ENCODE measurements around the gene SUSD3. TPM values are rescaled to one million over a fixed set of nuclear protein-coding genes. Genes with fewer than 3 reads are reported as not detected.
A peak's percentile ranks its signal among the peaks of the same experiment; 100 is the strongest.

SUSD3 gene
- total and polyA plus RNA-seq, 10 of the 15 experiments (the other 5 are each of a cell fraction or from before 2014, with no cell fraction given) = 2.5 to 92.0 (median 31.1) TPM

GRCh38 chr9:93057703-93058354 lies 672 bp upstream of the SUSD3 start:
- no peak for FAIRE-seq
- DNase-seq (ENCODE audit: low read depth, low spot score) = no peak
- in situ Hi-C loops (cut with MboI) = no loop called here
- no peaks in the 10 kb centered on the region for H3K36me3 ChIP-seq (ENCODE audit: control insufficient read depth in 2 of 2, insufficient read depth in 2 of 2, low read length in 1 of 2)
- ChIA-PET POLR2A (interaction anchor here (0.7 to 1.4 kb wide), 4 partner anchors 9 to 92 kb away, joined by 3 to 5 read pairs (median 4); no protein-coding TSS in a partner anchor), RAD21 (ENCODE audit: unreplicated experiment) (no interaction called here), SMC1A (ENCODE audit: uncharacterized antibody, unreplicated experiment) (interaction anchor here (0.9 to 1.0 kb wide), 2 partner anchors 28 to 30 kb away, joined by 3 read pairs; no protein-coding TSS in a partner anchor), CTCF (interaction anchor here (0.6 to 1.1 kb wide), 2 partner anchors 43 to 78 kb away, joined by 3 read pairs; no protein-coding TSS in a partner anchor)
- no peaks in the 10 kb centered on the region for H3K9me3 ChIP-seq (replicated peaks; ENCODE audit: control insufficient read depth, insufficient read depth, low read length)
- peak overlapping the region; percentile 93 for H3K4me2 ChIP-seq (ENCODE audit: control insufficient read depth, insufficient read depth)
- H3K27me3 ChIP-seq (replicated peaks in 1 of 2; ENCODE audit: control insufficient read depth in 2 of 2, insufficient read depth in 2 of 2, low read length in 1 of 2) = no peaks in the 10 kb centered on the region
- peaks cover 33% of the 10 kb centered on the region for H3K79me2 ChIP-seq (ENCODE audit: control insufficient read depth, insufficient read depth, low read length)
- no peak overlapping the region for H3K4me3 ChIP-seq
- WGBS (ENCODE audit: insufficient coverage, insufficient replicate concordance, low lambda C conversion rate, missing lambda C conversion rate) = 34% methylated on average over 10 of the region's 14 CpGs
- BruUV-seq (replicated peaks) = no TSS peak
- H3K4me1 ChIP-seq (ENCODE audit: control insufficient read depth, insufficient read depth, low read length) = peaks cover 42% of the 10 kb centered on the region
- peak; percentile 27 for ATAC-seq
- H2AFZ ChIP-seq (ENCODE audit: control insufficient read depth, low read depth, low read length) = peak overlapping the region; percentile 54
- peak overlapping the region; percentile 49; the same call in 1 of the 2 replicates for H3K27ac ChIP-seq (ENCODE audit: control insufficient read depth, insufficient read depth)
- H3K9ac ChIP-seq (ENCODE audit: control insufficient read depth, insufficient read depth, low read length) = no peak overlapping the region
- intact Hi-C loops (cut with micrococcal nuclease; ENCODE audit: unreplicated experiment) = loop anchor here (5.0 kb wide), 1 partner anchor 56 kb away; no protein-coding TSS in a partner anchor
- TF ChIP-seq MAX (IDR thresholded peaks at IDR 0.05; ENCODE audit: low read depth, low read length) (no peak), PAX5 (IDR thresholded peaks at IDR 0.05; ENCODE audit: borderline replicate concordance, low read depth, low read length) (no peak), PML (IDR thresholded peaks at IDR 0.05; ENCODE audit: low read length) (no peak), YY1 (IDR thresholded peaks at IDR 0.05; ENCODE audit: low read depth, low read length) (no peak)
- TF ChIP-seq, protein P1, sequence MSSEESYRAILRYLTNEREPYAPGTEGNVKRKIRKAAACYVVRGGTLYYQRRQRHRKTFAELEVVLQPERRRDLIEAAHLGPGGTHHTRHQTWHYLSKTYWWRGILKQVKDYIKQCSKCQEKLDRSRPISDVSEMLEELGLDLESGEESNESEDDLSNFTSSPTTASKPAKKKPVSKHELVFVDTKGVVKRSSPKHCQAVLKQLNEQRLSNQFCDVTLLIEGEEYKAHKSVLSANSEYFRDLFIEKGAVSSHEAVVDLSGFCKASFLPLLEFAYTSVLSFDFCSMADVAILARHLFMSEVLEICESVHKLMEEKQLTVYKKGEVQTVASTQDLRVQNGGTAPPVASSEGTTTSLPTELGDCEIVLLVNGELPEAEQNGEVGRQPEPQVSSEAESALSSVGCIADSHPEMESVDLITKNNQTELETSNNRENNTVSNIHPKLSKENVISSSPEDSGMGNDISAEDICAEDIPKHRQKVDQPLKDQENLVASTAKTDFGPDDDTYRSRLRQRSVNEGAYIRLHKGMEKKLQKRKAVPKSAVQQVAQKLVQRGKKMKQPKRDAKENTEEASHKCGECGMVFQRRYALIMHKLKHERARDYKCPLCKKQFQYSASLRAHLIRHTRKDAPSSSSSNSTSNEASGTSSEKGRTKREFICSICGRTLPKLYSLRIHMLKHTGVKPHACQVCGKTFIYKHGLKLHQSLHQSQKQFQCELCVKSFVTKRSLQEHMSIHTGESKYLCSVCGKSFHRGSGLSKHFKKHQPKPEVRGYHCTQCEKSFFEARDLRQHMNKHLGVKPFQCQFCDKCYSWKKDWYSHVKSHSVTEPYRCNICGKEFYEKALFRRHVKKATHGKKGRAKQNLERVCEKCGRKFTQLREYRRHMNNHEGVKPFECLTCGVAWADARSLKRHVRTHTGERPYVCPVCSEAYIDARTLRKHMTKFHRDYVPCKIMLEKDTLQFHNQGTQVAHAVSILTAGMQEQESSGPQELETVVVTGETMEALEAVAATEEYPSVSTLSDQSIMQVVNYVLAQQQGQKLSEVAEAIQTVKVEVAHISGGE (CRISPR knock-in tag; IDR thresholded peaks at IDR 0.05) = no peak
- TF ChIP-seq, protein P2, sequence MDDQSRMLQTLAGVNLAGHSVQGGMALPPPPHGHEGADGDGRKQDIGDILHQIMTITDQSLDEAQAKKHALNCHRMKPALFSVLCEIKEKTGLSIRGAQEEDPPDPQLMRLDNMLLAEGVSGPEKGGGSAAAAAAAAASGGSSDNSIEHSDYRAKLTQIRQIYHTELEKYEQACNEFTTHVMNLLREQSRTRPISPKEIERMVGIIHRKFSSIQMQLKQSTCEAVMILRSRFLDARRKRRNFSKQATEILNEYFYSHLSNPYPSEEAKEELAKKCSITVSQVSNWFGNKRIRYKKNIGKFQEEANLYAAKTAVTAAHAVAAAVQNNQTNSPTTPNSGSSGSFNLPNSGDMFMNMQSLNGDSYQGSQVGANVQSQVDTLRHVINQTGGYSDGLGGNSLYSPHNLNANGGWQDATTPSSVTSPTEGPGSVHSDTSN (IDR thresholded peaks at IDR 0.05; ENCODE audit: insufficient replicate concordance, low read depth, low read length) = no peak
- no peaks in the 10 kb centered on the region for H4K20me1 ChIP-seq (ENCODE audit: control insufficient read depth, insufficient read depth)
